Measurements from ENCODE around the gene SNTB2.
"Not testable (repeated sequence)": the region's sequence is repeated elsewhere in the genome, so short reads cannot be mapped to it uniquely, and the experiment has no call there.

- not testable (repeated sequence) for TF ChIP-seq DPF2 (IDR thresholded peaks at IDR 0.05); CREB1 (IDR thresholded peaks at IDR 0.05; ENCODE audit: low read depth); EGR1 (IDR thresholded peaks at IDR 0.05; ENCODE audit: borderline replicate concordance in 1 of 2, low read depth in 2 of 2, low read length in 2 of 2); JUND (IDR thresholded peaks at IDR 0.05; ENCODE audit: low read depth, low read length); GABPA (IDR thresholded peaks at IDR 0.05; ENCODE audit: low read depth); WRNIP1 (IDR thresholded peaks at IDR 0.05; ENCODE audit: borderline replicate concordance, low read depth, low read length); FOXM1 (IDR thresholded peaks at IDR 0.05; ENCODE audit: low read depth, low read length)
- TF ChIP-seq, protein P1, sequence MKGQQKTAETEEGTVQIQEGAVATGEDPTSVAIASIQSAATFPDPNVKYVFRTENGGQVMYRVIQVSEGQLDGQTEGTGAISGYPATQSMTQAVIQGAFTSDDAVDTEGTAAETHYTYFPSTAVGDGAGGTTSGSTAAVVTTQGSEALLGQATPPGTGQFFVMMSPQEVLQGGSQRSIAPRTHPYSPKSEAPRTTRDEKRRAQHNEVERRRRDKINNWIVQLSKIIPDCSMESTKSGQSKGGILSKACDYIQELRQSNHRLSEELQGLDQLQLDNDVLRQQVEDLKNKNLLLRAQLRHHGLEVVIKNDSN (IDR thresholded peaks at IDR 0.05; ENCODE audit: borderline replicate concordance, extremely low read length, insufficient read depth, low read depth, low read length): not testable (repeated sequence)
- TF ChIP-seq, protein P2, sequence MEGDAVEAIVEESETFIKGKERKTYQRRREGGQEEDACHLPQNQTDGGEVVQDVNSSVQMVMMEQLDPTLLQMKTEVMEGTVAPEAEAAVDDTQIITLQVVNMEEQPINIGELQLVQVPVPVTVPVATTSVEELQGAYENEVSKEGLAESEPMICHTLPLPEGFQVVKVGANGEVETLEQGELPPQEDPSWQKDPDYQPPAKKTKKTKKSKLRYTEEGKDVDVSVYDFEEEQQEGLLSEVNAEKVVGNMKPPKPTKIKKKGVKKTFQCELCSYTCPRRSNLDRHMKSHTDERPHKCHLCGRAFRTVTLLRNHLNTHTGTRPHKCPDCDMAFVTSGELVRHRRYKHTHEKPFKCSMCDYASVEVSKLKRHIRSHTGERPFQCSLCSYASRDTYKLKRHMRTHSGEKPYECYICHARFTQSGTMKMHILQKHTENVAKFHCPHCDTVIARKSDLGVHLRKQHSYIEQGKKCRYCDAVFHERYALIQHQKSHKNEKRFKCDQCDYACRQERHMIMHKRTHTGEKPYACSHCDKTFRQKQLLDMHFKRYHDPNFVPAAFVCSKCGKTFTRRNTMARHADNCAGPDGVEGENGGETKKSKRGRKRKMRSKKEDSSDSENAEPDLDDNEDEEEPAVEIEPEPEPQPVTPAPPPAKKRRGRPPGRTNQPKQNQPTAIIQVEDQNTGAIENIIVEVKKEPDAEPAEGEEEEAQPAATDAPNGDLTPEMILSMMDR (IDR thresholded peaks at IDR 0.05 in 2 of 3, conservative IDR thresholded peaks at IDR 0.05 in 1 of 3; ENCODE audit: control insufficient read depth in 2 of 3, extremely low read depth in 1 of 3, insufficient read depth in 1 of 3, low read depth in 3 of 3, low read length in 3 of 3): not testable (repeated sequence)
- TF ChIP-seq, protein P3, sequence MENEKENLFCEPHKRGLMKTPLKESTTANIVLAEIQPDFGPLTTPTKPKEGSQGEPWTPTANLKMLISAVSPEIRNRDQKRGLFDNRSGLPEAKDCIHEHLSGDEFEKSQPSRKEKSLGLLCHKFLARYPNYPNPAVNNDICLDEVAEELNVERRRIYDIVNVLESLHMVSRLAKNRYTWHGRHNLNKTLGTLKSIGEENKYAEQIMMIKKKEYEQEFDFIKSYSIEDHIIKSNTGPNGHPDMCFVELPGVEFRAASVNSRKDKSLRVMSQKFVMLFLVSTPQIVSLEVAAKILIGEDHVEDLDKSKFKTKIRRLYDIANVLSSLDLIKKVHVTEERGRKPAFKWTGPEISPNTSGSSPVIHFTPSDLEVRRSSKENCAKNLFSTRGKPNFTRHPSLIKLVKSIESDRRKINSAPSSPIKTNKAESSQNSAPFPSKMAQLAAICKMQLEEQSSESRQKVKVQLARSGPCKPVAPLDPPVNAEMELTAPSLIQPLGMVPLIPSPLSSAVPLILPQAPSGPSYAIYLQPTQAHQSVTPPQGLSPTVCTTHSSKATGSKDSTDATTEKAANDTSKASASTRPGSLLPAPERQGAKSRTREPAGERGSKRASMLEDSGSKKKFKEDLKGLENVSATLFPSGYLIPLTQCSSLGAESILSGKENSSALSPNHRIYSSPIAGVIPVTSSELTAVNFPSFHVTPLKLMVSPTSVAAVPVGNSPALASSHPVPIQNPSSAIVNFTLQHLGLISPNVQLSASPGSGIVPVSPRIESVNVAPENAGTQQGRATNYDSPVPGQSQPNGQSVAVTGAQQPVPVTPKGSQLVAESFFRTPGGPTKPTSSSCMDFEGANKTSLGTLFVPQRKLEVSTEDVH (IDR thresholded peaks at IDR 0.05; ENCODE audit: low read depth, partially characterized antibody): not testable (repeated sequence)
These were observed 47.5 kb upstream of the SNTB2 start for GRCh38 chr16:69139464-69139863.
